Left cardiac atrium (tissue), 4 donors: ENCODE measurements around the gene ACYP1. TPM values are rescaled to one million over a fixed set of nuclear protein-coding genes. Genes with fewer than 3 reads are reported as not detected.
A peak's percentile ranks its signal among the peaks of the same experiment; 100 is the strongest.

Source experiments
- ATAC-seq, 2 donors: fragments of 200-7000 bp; cut with Tn5 transposase; one replicate each; pipeline ENCODE4 v1.9.1; 2020; ENCODE audit warnings: mild to moderate bottlenecking in 2 of 2, moderate library complexity in 2 of 2
- DNase-seq: peaks from one replicate; pipeline ENCODE4 v3.0.0-alpha.2; 2020
- intact Hi-C, 2 donors: fragments of 100-400 bp; cut with DNase I; formaldehyde crosslinking; loops; one replicate each; pipeline versions ENCODE4 v1.14.1 to v1.15.1; 2022 to 2023
- total RNA-seq, 2 donors: library from RNA; stranded (reverse); fragmentation: NEBNext Ultra II Directional; extraction: Animal tissue kit (Norgen Biotek cat#: 25700); gene quantifications; one replicate each; pipeline ENCODE4 v1.2.1, GENCODE V29; 2021
- donor health status: DM: no; HTN: yes; CAD: no.
- donor health status: DM: no; HTN: yes; CAD: no; lungs with severe emphysema.
- donor health status: DM: yes; HTN: yes; CAD: no.
- donor health status: Dilated cardiomyopathy.

ACYP1 gene
- total RNA-seq, 2 donors from 2014 or later = 7.4 to 13.5 TPM

DNA sequence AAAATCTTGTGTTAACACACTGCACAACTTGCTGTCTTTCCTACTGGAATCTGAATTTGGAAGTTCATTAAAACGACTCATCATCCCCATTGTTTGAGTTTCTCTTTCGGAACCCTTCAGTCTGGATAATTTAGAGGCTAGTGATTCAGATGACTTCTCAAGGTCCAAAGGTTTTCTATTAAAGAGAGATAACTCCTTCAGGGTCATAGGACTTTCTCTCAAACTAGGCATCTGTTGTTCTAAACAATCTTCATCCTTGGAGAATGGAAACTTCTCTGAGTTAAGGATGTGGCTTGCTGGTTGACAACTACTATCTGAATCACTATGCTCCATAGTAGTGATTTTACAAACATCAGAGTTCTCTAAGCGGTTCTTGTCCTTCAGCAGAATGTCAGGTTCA is 16.9 kb downstream of the ACYP1 start:
- intact Hi-C loops = no loop called here
- ATAC-seq (no peak), DNase-seq (no peak)

GRCh38 chr14:75046275-75046674 is 17.5 kb downstream of the ACYP1 start:
- DNase-seq (no peak), ATAC-seq (no peak)
- intact Hi-C loops = no loop called here

GRCh38 chr14:75044752-75045151 is 19.1 kb downstream of the ACYP1 start:
- ATAC-seq (no peak), DNase-seq (no peak)
- intact Hi-C loops = no loop called here

DNA sequence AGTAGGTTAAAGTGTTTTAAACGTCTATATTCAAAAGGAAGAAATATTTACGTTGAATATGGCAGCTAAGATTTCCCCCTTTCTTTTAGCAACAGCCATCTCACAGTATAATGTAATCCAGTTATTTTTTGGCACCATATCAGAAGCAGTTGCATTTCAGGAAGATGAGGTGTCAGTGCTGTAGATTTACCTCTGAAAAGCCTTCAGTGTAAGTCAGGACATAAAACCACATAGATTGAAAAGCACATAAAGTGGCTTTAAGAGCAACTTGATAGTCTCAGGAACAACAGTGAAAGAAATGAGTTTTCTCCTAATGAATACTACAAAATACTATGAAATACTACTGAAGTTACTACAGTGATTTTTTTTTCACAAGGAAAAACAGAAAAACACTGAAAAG is 19.5 kb downstream of the ACYP1 start:
- DNase-seq = no peak
- ATAC-seq = peak in 1 of 2 donors; percentile 41
- intact Hi-C loops = no loop called here

- ATAC-seq (no peak), DNase-seq (no peak)
- intact Hi-C loops = no loop called here
Measured at GRCh38 chr14:75042035-75042434, 21.8 kb downstream of the ACYP1 start.

DNA sequence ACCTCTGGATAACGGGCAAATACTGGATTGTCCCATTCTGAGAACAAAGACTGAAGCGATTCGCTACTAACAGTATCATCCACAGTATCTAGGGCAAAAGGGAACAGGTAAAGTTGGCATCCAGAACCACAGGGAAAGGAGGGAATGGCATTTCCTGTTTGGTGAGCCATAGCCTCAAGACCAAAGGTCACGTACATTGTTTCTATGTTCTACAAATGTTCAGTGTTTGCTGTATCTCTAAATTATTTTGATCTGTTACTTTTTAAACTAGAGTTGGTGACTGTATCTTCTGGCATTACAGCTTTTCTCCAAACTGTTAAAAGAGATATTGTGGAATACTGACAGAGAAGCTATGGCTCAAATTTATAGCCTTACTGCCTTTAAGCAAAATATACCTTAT is 22.2 kb downstream of the ACYP1 start:
- ATAC-seq = no peak
- no peak for DNase-seq
- intact Hi-C loops = no loop called here

GRCh38 chr14:75040959-75041358 is 22.9 kb downstream of the ACYP1 start:
- ATAC-seq (no peak), DNase-seq (no peak)
- intact Hi-C loops = no loop called here

GRCh38 chr14:75040507-75040906 is 23.3 kb downstream of the ACYP1 start:
- no peak for DNase-seq
- no peak for ATAC-seq
- intact Hi-C loops = no loop called here

DNA sequence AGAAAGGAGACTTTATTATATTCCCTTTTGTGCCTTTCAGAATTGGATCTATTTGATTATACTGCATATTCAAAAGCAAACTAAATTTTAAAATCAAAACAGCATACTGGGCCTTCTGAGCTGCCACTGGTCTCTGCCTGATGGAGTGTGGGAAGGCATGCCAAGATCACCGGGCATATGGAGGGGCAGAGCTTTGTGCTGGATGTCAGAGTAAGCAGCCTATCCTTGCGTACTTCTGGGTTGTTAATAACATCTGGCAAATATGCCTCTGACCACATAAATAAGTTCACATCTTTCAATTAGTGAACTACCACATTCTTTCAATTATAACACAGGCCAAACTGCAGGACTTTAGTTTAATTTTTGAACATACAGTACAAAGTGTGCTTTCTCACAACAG is 30.9 kb downstream of the ACYP1 start:
- ATAC-seq (no peak), DNase-seq (no peak)
- intact Hi-C loops = no loop called here

- intact Hi-C loops = no loop called here
- no peak for DNase-seq
- no peak for ATAC-seq
Measured at GRCh38 chr14:75030147-75030546, 33.7 kb downstream of the ACYP1 start.

DNA sequence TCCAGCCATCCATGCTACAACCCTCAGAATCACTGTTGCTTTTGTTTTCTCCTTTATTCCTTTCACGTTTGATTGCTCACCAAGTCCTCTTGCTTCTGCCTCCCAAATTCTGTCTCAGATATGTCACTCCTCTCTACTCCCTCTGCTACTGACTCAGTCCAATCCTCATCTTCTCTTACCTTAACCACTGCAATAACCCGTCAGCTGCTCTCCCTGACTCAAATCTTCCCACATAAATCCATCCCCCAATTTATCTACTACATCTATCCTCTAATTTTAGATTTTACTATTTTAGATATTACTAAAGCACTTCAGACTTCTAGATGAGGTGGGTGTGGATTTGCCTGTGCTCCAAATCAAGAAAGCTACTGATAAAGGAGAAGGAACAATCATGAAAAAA is 37.9 kb downstream of the ACYP1 start:
- DNase-seq = no peak
- intact Hi-C loops = no loop called here
- no peak for ATAC-seq

GRCh38 chr14:75025082-75025481 is 38.7 kb downstream of the ACYP1 start:
- intact Hi-C loops = no loop called here
- DNase-seq (no peak), ATAC-seq (peak in 1 of 2 donors; percentile 67)

DNA sequence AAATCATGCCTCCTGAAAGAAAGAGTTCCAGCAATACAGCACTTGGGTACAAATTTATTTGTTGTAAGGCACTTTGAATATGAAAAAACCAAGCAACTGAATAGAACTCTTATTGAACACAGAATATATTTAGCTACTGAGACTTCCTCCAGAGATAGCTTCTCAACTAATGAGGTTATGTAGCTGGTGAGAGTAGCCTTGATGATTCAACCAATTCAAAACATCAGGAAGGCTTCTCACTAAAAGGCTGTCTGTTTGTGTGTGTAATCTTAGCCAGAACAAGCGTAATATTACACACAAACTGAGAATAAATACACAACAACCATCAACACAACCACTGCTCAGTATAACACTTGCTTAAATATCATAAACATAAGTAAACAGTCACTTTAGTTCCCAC is 40.7 kb downstream of the ACYP1 start:
- ATAC-seq (no peak), DNase-seq (no peak)

DNA sequence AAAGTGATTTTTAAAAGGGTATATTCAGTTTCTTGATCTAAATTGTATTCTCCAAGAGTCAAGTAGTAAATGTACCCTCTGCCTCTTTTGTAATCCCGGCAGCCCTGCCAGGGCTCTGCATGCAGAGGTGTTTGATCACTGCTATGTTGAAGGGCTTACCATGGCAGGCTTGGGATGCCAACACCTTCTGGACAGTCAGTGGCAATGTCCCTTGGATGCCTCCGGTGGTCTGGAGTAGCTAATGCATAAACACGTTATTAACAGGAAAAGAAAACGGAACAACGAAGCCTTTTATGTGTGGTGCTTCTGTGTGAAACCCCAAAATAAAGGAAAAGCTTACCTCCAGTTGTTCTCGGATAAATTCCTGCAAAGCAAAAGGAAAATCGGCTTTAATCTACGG is 41.2 kb downstream of the ACYP1 start:
- ATAC-seq (peak; percentile 95 to 97), DNase-seq (peak; percentile 59)
- intact Hi-C loops = no loop called here

More for the DNA sequence above, 40.7 kb downstream of the ACYP1 start:
- intact Hi-C loops = no loop called here

DNA sequence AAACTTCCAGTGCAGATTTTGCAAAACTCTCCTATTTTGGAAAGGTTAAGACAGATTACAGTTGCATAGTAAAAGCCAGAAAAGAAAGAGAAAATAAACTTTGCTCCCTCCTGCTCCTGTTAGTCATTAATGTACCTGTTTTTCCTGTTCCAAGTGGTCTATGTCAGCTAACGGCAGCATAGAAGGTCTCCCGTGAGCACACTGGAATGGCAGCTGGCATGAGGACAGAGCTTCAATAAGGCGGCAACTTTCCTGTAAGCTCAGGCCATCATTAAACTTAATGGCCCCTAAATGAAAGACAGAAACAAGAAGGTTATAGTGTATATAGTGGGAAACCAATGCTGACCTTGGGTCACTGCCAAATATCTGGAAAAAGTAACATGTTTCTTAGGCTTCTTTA is 45.1 kb downstream of the ACYP1 start:
- intact Hi-C loops = loop anchor here in 1 of 2 donors (10.0 kb wide), 1 partner anchor 46 kb away; the partner anchor contains the start of genes ACYP1 and ZC2HC1C
- no peak for ATAC-seq

DNA sequence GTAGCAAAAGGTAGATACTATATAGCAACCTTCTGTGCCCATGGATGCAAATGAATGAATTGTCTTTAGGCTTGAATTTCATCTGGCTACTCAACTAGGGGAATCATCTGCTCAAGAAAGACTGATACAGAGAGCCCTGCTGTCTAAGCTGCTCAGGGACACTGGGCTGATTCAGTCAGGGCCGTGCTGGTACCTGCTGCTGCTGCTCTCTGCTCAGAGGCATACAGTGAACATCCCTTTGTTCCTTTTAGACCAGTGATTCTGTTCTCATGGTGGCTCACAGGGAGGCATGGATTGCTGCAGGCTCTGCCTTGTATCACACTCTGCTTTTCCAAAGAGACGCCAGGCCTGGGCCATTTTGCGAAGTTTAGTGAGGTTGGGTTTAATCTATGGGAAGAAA is 47.0 kb downstream of the ACYP1 start:
- intact Hi-C loops = loop anchor here in 1 of 2 donors (10.0 kb wide), 1 partner anchor 48 kb away; the partner anchor contains the start of genes ACYP1 and ZC2HC1C
- no peak for ATAC-seq

More for the DNA sequence above, 45.1 kb downstream of the ACYP1 start:
- no peak for DNase-seq

GRCh38 chr14:75015496-75015895 is 48.3 kb downstream of the ACYP1 start:
- ATAC-seq (no peak), DNase-seq (no peak)
- intact Hi-C loops = loop anchor here in 1 of 2 donors (10.0 kb wide), 1 partner anchor 49 kb away; the partner anchor contains the start of genes ACYP1 and ZC2HC1C

More for the DNA sequence above, 47.0 kb downstream of the ACYP1 start:
- DNase-seq = no peak

DNA sequence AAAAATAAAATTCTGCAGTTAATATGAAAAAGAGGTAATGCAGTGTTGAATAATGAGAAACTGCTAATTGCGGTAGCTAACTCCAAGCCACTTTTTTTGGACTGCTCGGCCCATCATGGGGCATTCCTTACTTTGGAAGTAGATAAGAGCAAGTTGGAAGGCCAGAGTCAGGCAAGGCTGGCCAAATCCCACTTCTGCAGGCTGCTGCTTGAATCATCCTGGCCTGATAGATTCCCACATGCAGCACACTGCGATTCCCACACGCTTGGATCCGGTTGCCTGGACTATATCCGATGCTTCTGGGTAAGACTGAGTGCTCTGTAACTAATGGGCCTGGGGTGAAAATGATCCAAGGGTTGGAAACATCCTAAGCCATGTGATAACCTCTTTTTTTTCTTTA is 50.5 kb downstream of the ACYP1 start:
- ATAC-seq = peak; percentile 72 to 79
- peak; percentile 45 for DNase-seq
- intact Hi-C loops = loop anchor here in 1 of 2 donors (10.0 kb wide), 1 partner anchor 52 kb away; the partner anchor contains the start of genes ACYP1 and ZC2HC1C

DNA sequence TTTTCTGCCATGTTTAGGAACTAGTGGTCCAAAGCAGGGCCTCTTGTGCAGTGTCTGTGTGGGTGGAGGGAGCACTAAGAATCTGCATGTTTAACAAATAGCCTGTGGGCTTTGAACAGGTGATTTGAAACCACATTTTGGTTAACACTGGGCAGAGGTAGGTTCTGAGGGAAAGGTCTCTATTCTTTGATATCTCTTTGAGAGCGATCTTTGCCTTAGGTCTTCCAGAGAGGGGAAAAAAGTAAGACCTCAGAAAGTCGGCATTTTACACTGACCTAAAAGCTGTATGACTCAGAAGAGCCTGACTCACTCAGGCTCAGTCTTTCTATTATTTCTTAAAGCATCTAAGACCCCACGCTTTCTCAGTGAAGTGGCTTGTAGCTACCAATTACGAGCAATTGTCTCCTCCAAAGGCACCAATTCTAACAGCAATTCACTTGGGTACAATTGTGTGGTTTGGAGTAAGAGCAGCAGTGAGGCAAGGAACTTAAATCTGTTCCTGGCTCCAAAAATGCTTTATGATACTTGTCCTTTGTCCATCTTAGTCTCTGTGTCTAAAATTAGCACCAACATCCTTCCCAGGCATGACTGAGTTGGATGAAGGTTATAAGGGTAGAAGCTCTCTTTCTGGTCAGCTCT is 52.3 kb downstream of the ACYP1 start:
- no peak for DNase-seq
- intact Hi-C loops = loop anchor here in 1 of 2 donors (10.0 kb wide), 1 partner anchor 53 kb away; the partner anchor contains the start of genes ACYP1 and ZC2HC1C
- ATAC-seq = peak; percentile 58 to 74

- ATAC-seq (no peak), DNase-seq (no peak)
- intact Hi-C loops = loop anchor here in 1 of 2 donors (10.0 kb wide), 1 partner anchor 54 kb away; the partner anchor contains the start of genes ACYP1 and ZC2HC1C
Measured at GRCh38 chr14:75010472-75011093, 53.2 kb downstream of the ACYP1 start.
